Renal cortex interstitium (tissue), 11 donors: Measurements from ENCODE around the gene LBR. TPM values are rescaled to one million over a fixed set of nuclear protein-coding genes. Genes with fewer than 3 reads are reported as not detected.

Experiments used
- DNase-seq, 11 donors: peaks; one replicate each; pipeline ENCODE4 v3.0.0-alpha.2; 2013; ENCODE audit warnings: low read depth in 9 of 11, low spot score in 4 of 11; ENCODE audit errors: extremely low read depth in 1 of 11
- polyA plus RNA-seq, 3 donors: library from polyadenylated mRNA; unstranded; fragments of 120-200 nt; gene quantifications; one replicate each; pipeline ENCODE4 v1.2.1, GENCODE V29; 2013; ENCODE audit not compliant: insufficient read length in 3 of 3

The LBR gene
- polyA plus RNA-seq, 3 donors = 80.2 to 97.5 (median 94.6) TPM

- no peak for DNase-seq
Measured at GRCh38 chr1:225450491-225451191, 22.8 kb upstream of the LBR start.

DNA sequence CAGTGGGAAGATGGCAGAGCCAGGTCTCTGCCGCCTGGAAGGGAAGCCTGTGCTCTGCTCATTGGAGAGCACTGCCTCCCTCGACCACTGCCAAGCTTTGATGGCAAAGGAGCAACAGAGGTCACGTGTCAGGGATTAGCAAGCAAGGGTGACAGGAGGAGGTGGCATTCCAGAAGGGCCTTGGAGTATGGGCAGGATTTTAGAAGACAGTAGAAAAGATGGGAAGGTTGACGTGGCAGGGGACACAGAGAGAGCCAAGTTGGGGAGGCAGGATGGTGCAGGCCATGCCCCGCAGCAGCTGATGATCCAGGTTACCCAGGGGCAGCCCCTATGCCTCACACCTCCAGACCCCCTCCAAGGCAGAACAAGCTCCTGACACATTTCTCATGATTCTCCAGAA lies 21.9 kb upstream of the LBR start:
- no peak for DNase-seq

GRCh38 chr1:225449261-225449660 lies 21.4 kb upstream of the LBR start:
- no peak for DNase-seq

- DNase-seq = no peak
Measured at GRCh38 chr1:225448146-225448805, 20.4 kb upstream of the LBR start.

DNA sequence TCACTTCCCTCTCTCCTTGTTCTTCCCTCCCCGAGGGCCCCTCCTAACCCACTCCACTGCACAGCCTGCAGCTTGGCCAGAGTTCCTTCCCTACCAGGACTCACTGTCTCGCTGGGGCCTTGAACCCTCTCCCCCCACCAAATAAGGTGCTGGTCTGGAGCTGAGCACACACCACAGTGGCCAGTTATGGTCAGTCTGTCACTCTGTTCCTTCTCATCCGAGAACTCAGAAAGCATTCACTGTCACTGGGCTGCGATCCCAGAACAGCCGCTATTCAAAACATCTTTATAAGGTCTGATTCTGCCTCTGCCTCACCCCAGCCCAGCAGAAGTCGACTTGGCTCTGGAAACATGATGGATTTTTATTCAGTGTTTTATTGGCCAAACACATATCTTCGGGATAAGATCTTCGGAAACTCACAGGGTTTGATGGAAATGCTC lies 19.8 kb upstream of the LBR start:
- DNase-seq = no peak

DNA sequence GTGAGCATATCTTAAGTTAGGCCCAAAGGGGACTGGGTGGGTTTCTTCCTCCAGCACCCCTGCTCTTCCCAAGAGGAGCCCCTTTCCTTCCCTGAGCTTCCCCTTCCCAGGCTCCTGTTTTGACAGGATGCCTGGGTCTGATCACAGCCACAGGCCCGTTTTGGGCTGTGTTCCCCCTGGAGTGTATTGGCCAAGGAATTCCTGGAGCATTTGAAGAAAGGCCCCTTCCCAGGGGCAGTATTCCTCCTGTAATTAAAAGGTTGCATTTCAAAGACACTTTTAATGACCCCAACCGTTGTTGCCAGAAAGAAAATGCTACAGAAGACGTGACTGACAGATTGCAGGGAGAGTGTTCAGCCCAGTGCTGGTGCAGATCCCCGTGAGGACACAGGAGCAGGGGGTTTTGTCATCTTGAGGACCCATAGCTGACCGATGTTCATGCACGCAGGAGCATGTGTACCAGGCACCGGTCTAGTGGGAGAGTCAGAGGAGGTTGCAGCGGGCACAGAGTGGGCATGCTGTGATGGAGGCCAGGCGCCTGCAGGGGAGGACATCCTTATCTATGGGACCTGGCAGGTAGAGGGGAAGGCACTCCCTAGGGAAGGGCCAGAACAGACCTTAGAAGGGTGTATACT lies 19.3 kb upstream of the LBR start:
- no peak for DNase-seq

- DNase-seq = no peak
Measured at GRCh38 chr1:225446595-225446960, 18.7 kb upstream of the LBR start.

- no peak for DNase-seq
Measured at GRCh38 chr1:225445639-225446594, 18.1 kb upstream of the LBR start.

- no peak for DNase-seq
Measured at GRCh38 chr1:225442123-225442505, 14.3 kb upstream of the LBR start.

DNA sequence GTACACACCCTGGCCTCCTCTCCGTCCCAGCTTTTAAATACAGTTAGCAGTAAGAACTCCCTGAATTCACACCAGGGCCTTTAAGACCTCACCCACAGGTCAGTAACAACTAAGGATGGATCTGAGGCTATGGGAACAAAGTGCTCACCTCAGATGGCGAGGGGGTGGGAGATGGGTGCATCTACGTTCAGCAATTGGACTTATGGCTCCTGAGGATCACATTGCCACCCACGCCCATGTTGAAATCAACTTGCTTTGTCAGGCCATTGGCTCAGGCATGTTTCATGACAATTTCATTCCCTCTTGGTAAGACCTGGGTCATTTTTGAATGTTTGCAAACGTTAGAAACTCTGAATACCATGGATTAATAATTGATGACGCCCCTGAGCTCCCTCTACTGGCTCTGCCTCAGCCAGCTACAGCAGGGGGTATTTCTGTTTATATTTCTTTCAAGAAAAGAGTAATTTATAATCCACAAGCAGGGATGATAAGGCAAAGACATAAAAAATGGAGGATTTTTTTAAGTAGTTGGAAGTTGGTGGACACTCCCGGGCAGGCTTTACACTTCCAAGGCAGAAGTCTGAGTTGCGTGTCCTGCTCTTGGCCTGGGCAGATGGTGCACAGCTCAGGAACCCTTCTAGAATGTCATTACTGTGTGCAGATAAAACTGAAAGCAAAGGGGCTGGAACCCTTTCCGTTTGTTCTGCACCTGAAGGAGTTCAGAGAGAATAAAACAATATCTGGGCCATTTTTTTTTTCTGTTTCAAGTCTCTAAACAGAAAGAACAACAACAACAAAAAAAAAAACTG lies 13.7 kb upstream of the LBR start:
- no peak for DNase-seq

- DNase-seq = no peak
Measured at GRCh38 chr1:225440380-225441221, 12.8 kb upstream of the LBR start.

- no peak for DNase-seq
Measured at GRCh38 chr1:225437710-225438437, 10.0 kb upstream of the LBR start.

DNA sequence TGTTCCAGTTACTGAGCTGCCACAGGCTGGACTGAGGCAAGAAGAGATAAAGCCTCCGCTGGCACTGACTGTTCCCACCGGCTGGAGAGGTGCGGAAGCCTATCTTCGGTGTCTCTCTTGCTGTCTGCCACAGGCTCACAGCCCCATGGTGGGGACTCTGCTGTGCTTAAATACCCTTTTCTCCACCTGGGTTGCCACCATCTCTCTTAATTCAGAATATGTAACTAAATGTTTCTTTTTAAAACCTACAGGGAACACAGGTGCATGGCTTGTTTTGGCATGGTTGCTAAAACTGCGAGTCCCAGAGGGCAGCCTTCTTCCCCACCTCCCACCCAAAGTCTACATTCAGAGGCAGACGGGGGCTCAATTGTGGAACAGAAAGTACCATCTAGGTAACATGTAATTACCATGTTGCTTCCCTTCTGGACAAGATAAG lies 8.1 kb upstream of the LBR start:
- DNase-seq = no peak

DNA sequence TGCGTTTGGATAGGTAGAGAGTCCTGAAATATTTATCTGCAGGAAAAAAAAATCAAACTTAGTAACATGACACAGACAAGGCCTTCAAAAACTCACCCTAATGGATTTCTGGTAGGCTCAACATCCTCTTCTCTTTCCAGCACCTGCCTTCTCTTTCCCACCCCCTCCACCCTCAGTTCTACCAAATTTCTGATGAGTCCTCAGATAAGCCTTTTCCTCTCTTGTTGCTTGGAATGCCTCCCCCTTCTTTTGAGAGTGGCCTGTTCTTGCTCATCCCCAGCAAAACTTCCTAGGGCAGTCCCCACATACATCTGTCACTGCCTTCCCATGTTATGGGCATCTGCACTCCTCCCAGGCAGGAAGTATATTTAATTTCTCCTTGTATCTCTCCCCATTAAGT lies 7.6 kb upstream of the LBR start:
- DNase-seq = no peak

DNA sequence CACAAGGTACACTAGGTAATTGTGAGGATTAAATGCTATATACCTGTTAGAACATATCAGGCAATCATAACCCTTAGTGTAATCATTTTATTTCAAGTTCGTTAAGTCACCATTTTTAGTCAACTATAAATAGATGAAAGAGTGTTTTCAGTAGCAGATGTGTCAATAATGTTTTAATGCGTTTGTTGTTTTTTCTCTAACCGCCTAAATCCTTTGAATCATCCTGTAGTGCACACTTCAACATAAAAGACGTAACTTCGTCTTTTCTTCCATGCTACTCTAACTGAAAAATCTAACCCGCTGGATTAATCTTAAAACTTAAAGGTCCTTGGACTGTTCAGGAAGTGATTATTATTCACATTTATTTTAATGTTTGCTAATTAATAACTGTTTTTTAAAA lies 7.2 kb upstream of the LBR start:
- no peak for DNase-seq

DNA sequence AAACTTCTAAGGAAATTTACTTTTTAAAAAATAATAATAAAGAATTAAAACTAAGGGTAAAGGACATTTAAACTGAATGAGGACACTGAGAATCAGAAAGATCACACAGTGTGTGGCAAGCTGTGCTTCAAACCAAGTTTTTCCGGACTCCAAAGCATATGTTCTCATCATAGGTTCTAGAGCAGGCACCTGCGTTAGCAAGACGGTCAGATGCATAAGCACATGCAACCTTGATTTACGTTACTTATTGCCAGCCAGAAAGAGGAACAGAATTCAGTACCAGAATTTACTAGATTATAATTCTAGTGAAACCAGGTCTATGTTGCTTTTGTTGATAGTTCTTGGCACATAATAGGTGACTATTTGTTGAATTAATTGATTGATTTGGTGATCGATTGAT lies 6.2 kb upstream of the LBR start:
- DNase-seq = no peak
